Adrenal gland (tissue), 5 donors: ENCODE results near the gene REPS2.

Experiments
- CTCF ChIP-seq, 6 experiments: fragments of 450-650 bp in 4 of 6; fragments of 200-600 bp in 2 of 6; sonication (generic) in 1 of 6; IDR thresholded peaks; 1 replicate in 5 of 6; 2 replicates in 1 of 6; pipeline versions ENCODE4 v1.5.1 to v1.8.0; 2016 to 2021; ENCODE audit warnings: antibody characterized with exemption in 6 of 6, mild to moderate bottlenecking in 2 of 6, moderate library complexity in 1 of 6
- POLR2A ChIP-seq, 2 donors: fragments of 450-650 bp; IDR thresholded peaks; one replicate each; pipeline ENCODE4 v1.6.1; 2017; ENCODE audit warnings: antibody characterized with exemption in 2 of 2, mild to moderate bottlenecking in 2 of 2, moderate library complexity in 1 of 2
- donor health status: DM: no; HTN: no; CAD: no.

DNA sequence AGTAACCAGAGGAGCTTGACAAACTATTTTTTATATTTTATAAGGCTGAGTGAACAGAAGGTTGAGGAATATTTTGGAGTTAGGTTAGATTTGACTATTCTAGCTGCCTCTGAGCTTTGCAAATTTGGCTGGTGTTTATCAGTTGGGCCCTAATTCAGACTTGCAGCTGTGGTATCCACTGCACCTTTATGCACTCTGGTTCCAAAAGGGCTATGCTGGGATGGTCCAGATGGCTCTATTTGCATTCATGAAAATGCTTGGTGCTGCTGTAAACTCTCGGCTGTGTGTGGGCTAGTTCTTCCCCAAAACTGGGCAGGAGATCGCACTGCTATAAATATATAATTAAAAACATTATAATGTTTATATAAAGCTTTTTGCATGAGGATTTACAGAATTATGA, 106.3 kb downstream of the REPS2 start:
- TF ChIP-seq CTCF (IDR thresholded peaks at IDR 0.05) (no peak), POLR2A (IDR thresholded peaks at IDR 0.05) (no peak)
